MV-4-11 (cell line): Measurements from ENCODE around the gene CDC5L.
"Not testable (repeated sequence)": the region's sequence is repeated elsewhere in the genome, so short reads cannot be mapped to it uniquely, and the experiment has no call there.

Experiments
- DNase-seq: peaks from one replicate; lab custom pipeline; 2025; lab: John Stamatoyannopoulos, UW

CDC5L gene

DNA sequence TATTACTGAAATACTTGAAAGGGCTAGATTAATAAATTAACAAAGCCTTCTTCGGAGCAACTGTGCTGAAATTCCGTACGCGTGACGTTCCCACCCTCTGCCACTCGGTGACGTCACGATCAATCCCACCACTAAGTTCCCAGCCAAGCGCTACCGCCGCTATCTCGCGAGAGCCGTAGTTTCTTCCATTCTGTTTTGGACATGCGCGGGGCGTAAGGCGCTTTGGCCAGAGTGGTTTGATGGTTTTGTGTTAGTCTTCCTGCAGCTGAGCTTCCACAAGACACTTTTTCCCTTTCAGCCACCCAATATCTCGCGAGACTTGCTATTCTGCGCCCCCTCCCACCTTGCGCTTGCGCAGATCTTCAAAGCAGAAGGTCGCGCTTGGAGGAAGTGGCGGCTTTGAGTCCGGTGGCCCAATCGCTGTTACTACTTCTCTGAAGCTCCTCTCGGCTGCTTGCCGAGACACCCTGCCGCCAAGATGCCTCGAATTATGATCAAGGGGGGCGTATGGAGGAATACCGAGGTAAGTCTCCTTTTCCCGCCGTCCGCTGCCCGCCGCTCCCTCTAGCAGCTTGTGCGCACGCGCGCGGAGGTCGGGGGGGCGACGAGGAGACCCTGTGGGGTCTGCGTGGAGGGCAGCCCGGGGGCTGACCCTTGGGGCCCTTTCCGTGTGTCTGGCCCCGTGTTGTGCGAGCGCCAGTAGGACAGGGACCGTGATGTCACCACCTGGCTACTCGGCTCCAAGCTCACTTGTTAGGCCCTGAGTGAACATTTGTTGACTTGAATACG lies at the start of gene CDC5L:
Gene CDC5L, plus strand, starts transcription at position 361 of the 789 bp plus-strand sequence. Its CDS starts 118 bp downstream, at position 479.
- DNase-seq = peak; percentile 100

DNA sequence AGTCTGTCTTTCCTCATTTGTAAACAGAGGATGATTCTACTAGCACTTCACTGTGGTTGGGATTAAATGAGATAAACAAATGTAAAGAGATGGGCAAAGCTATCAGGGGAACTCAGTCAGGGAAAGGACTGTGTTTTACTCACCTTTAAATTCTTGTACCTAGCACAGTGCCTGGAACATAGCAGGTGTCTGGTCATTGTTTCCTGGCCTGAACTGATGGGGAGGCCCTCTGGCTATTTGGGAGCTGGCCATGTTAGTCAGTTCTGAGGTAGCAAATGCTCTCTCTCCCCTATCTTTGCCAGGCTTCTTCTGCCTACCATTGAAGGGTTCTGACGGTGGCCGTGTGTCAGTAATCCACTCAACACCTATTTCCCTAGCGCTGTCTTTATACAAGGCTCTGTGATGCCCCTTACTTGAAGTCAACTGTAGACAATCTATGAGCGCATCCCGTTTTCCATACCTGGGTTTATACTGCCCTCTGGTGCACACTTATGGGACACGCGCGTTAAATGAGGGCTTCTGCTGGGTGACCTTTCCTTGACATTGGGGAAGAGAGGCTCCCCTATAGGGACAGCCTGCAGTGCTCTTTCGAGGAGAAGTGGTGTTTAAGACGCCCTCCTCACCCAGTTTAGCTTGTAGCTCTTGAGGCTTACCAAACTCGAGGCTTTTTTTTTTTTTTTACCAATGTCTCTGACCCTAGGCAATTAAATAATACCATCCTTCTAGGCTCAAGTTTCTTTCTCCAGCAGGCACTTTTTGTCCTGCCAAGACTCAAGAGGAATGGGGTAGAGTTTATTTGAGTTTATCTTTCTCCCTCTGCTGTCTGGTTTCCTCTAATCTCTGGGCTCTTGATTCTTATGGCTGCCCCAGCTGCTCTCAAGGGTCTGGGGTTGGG lies 49.0 kb upstream of the CDC5L start:
- peak; percentile 59 for DNase-seq

DNA sequence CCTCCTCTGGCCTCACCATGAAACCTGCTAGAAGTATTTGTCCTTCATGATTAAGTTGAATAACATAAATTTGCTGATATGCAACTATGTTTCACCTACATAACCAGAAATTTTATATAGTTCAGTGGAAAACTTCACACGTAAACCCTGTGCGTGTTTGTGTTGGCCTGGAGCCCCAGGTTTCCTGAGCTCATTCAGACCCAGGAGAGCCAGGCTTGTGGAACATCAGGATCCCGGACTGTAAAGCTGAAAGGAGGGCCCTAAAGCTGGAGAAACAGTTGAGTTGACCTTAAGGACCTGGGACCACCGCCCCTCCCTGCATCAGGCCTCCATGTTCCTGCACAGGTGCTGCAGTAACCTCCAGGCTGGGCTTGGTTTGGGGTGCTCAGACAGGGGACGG lies 48.2 kb upstream of the CDC5L start:
- no peak for DNase-seq

DNA sequence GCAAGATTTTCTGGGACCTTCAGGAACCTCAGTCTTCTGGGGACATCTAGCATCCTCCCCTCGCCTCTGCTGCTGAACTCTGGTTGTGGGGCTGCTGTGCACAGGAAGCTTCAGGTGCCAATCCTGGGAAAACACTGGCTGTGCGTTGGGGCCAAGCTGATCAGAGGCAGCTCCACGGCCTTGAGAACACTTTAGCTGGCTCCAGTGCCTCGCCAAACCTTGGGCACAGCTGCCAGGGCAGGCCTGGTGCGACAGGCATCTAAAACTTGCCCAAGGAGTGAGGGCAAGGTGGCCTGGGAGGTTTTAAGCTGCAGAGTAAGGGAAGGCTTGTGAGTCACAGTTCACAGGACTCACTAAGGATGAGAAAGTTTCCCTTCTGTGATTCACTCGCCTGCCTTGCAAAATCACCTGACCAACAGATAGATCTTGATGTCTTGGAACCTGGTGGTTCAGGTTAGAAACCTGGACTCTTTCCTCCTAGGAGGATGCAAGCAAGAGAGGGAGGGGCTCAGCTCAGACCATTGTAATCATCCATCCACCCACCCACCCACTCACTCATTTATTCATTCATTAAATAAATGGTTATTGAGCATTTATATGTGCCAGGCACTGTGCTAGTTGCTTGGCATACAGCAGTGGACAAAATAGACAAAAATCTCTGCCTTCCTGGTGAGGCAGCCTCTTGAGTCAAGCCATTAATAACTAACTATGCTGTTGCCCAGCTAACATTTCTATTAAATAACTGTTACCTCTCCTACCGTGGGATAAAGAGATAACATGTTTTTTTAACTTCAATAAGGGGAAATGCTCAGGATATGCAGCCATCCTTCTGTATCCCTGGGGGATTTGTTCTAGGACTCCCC lies 47.5 kb upstream of the CDC5L start:
- DNase-seq = no peak

DNA sequence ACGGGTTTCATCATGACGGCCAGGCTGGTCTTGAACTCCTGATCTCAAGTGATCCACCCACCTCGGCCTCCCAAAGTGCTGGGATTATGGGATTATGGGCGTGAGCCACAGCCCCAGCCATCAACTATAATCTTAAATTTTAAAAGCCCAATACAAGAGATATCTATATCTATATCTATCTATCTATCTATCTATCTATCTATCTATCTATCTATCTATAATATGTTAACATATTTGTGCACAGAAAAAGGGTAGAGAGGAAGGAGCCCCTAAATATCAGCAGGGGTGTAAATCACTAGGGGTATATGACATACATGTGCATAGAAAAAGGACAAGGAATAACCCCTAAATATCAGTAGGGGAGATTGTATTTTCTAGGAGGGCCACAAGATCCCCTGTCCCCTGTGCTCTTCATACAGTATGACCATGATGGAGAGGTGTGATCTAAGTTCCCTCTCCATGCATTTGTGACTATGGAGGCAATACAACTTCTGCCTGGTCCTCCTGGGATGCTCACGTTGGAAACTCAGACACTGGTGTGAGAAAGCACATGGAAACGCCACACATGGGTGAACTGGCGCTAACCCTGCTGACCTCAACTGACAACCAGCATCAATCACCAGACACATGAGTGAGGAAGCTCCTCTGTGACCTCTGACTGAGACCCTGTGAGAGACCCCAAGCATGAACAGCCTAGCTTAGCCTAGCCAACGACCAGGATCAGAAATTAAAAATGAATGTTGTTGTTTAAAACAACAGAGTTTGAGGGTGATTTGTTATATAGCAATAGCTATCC lies 46.2 kb upstream of the CDC5L start:
- DNase-seq = peak; percentile 10

DNA sequence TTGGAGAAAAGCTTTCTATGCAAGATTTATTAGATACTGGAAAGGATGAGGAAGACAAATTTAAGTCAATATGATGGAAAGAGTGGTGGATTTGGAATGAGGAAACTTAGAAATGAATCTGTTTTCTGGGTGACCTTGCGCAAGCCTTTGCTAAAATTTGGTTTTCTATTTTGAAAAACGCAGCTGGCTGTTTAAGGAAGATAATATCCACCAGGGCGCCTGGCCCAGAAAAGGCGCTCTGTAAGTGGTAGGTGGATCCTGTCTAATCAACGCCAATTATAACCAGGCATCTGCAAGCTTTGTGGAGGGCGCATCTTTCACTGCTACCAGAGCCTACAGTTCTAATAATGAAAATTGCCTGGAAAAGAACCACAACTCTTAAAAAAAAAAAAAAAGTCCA lies 45.5 kb upstream of the CDC5L start:
- DNase-seq = peak; percentile 87

DNA sequence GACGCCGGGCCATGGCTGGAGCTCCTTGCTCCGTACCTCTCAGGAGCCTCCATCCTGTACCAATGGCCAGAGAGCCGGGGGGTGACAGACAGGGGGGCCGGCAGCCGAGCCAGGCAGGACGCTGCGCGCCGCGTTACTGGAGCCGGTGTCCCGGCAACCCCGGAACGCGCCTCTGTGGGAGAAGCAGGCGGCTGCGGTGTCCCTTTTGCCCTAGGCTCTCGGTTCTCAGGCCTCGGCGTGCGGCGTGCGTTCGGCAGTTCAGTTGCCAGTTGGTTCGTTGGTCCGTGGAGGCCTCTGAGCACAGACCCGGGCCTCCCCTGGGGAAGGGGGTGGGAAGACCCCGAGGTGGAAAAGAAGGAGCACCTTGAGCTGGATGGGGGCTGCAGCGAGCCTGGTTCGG lies 45.0 kb upstream of the CDC5L start, which contains the start of gene SPATS1:
Gene SPATS1, plus strand, starts transcription at position 162 of the 400 bp plus-strand sequence. CDS start 446 bp downstream, outside the sequence.
- DNase-seq = no peak

DNA sequence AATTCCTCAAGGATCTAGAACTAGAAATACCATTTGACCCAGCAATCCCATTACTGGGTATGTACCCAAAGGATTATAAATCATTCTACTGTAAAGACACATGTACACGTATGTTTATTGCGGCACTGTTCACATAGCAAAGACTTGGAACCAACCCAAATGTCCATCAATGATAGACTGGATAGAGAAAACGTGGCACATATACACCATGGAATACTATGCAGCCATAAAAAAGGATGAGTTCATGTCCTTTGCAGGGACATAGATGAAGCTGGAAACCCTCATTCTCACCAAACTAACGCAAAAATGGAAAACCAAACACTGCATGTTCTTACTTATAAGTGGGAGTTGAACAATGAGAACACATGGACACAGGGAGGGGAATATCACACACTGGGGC lies 40.7 kb upstream of the CDC5L start:
- not testable (repeated sequence) for DNase-seq

DNA sequence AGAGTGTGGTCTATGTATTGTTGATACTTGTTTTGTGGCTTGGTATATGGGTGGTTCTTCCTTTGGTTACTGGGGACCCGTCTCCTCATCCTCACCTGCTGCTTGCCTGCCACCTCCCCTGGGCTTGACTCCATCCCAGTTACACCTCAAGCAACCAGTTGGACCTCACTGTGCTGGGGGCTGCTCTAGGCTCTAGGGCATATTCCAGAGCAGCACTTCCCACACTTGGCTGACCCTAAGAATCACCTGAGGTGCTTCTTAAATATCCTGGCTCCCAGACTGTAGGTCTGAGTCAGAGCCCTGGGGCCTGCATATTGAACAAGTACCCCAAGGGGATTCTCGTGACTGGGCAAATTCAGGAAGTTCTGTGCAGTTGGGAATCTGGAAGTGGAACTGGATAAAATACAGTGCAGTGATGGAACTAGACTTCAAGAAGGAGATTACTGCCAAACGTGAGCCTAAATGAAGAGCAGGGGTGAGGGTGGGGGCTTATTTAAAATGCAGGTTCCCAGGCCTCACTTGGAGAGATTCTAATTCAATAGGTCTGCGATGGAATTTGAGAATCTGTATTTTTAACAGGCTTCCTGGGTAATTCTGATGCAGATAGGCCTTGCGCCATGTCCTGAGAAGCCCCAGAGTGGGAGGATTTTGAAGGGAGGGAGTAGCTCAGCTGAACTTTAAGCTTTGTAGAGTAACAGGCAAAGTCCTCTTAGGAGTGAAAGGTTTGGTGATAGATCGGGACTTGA lies 37.4 kb upstream of the CDC5L start:
- no peak for DNase-seq

DNA sequence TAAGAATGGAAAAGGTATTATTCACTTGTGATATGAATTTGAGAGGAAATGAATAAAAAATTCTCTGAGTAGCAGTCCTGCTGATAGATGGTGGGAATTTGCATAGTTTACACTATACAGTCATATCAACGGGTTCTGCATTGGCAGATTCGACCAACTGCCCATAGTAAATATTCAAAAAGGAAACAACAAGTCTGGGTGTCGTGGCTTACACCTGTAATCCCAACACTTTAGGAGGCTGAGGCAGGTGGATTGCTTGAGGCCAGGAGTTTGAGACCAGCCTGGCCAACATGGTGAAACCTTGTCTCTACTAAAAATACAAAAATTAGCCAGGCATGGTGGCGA lies 36.9 kb upstream of the CDC5L start:
- DNase-seq = not testable (repeated sequence)

DNA sequence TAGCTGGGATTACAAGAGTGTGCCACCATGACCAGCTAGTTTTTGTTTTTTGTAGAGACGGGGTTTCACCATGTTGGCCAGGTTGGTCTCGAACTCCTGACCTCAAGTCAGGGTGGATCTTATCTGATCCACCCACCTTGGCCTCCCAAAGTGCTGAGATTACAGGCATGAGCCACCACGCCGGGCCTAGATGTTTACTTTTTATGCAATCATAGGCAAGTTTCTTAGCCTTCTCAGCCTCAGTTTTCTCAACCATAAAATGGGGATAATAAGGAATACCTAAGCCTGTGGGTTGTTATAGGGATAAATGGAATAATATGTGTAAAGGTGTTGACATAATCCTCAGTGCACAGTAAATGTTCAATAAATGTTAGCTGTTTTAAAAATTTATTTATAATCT lies 35.2 kb upstream of the CDC5L start:
- no peak for DNase-seq

DNA sequence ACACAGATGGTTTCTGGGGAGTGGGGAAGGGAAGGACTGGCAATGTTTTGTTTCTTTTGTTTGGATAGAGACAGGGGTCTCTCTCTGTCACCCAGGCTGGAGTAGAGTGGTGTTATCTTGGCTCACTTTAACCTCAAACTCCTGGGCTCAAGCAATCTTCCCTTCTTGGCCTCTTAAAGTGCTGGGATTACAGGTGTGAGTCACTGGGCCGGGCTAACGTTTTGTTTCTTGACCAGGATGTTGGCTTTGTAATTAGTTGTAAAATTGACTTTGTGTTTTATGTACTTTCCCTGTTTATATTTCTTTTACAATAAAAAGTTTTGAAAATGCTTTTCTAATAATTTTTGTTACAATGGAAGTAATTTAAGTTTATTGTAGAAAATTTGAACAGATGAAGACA lies 34.2 kb upstream of the CDC5L start:
- no peak for DNase-seq

DNA sequence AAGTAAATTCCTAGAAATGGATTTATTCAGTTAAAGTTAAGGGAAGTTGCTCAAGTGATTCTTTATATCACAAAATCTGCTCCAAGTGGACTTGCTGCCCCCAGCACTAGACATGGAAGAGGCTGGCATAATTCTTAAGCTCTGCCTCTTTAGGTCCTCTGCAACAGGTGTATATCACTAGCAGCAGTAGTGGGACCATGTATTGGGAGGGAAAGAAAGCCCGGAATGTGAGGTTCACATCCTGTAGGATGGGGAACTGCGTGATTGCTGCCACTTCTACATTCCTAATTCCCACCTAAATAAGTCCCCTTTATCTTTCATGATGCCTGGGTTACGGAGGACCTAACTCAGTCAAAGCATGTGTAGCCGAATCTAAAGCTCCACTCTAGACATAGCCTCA lies 31.9 kb upstream of the CDC5L start:
- DNase-seq = no peak

DNA sequence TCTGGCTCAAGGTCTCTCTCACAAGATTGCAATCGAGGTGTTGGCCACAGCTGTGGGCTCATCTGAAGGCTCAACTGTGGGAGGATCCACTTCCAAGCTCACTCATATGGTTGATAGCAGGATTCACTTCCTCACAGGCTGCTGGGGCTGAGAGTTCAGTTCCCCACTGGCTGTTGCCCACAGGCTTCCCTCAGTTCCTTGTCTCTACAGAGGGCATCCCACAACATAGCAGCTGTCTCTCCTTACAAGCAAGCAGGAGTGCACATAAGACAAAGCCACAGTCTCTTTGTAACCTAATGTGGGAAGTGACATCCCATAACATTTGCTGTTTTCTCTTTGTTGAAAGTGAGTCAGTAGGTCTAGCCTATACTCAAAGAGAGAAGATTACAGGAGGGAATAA lies 31.0 kb upstream of the CDC5L start:
- DNase-seq = peak; percentile 98

DNA sequence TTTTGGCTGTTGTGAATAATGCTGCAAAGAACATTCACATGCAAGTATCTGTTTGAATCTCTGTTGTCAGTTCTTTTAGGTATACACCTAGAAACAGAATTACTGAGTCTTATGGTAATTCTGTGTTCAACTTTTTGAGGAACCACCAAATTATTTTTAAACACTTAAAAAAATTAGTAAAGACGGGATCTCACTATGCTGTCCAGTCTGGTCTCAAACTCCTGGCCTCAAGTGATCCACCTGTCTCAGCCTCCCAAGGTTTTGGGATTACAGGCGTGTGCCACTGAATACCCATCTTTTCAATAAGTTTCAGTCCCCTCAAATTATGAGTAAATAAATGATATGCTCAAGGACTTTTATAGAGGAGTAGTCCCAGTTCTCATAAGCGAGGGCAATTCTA lies 27.5 kb upstream of the CDC5L start:
- no peak for DNase-seq

DNA sequence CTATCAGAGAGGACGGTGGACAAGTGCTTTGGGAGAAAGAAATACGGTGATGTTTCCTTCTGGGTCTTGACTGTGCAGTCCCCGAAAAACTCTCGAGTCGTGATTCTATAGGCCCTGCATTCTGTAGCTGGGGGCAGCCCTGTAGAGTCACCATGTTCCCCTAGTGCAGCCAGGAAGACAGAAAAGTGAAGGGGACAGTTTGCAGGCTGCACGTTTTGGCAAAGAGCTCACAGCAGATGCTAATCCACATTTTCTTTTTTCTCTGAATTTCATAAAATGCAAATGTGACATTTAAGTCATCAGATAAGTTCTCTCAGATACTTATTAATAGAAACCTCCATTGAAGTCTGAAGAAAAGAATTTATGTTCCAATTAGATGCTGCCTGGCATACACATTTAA lies 25.6 kb upstream of the CDC5L start:
- DNase-seq = no peak

DNA sequence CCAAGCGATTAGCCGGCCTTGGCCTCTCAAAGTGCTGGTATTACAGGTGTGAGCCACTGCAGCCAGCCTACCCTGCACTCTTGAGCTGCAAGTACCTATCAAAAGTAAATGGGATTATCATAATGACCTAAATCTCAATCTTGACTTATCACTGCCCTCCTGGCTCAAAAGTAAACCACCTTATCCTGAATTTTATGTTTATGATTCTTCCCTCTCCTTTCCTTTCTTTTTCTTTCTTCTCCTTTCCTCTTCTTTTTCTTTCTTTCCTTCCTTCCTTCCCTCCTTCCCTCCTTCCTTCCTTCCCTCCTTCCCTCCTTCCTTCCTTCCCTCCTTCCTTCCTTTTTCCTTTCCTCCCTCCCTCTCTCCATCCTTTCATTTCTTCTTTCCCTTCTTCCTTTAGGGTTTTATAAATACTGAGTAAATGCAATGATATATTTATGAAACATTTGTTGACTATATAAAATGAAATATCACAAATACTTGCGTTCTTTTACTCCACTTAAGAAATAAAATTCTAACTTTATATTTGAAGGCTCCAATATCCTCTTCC lies 24.1 kb upstream of the CDC5L start:
- no peak for DNase-seq

DNA sequence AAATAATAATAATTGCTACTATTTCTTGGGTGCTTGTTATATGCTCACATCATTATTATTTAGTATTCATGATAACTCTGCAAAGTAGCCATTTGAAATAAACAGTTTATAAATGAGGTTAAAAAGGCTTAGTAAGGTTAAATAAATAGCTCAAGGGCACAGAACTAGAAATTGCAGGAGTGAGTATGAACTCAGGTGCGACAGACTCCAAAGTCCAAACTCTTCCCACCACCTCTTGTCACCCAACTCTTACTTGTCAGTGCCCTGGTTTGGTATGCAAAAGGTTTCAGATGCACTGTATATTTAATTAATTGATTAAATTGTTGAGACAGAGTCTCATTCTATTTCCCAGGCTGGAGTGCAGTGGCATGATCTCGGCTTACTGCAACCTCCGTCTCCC lies 20.7 kb upstream of the CDC5L start:
- no peak for DNase-seq

DNA sequence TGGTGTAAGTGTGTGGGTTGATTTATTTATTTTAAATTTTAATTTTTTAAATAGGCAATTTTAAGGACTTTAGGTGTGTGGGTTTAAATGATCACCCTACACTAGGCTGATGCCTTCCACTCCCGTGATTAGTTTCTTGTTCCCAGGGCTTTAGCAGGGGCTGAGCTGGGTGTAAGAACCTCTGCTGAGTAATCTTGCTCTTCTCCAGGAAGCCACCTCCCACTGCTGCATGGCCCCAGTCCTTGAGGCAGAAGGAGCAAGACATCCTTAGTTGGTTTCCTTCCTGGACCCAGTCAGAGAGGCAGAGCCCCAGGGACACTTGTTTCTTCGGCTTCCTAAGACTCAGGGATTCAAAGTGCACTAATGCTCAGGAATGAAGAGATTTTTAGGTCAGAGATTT lies 19.8 kb upstream of the CDC5L start:
- DNase-seq = no peak

DNA sequence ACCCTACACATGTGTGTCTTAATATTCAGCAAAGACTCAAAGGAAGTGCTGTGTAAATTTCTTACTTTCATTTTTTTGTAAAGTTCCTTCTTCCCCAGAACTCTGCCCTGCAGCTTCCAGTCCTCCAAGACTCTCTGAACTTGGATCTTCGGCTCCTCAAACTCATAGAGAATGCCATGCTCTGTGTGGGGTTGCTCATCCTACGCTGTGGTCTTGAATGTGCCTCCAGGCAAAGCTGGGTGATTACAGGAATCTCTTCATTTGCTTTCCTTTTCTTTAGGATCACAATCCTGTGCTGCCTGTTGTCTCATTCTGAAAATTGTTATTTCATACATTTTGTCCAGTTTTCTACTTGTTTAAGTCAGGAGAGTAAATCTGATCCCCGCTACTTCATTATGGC lies 14.5 kb upstream of the CDC5L start:
- no peak for DNase-seq
